HFF-Myc (cell line): ENCODE measurements around the gene HTR2C.

ENCODE experiments used
- DNase-seq: peaks from one replicate; pipeline ENCODE4 v3.0.0-alpha.2; 2011; ENCODE audit warnings: low read depth; ENCODE audit errors: extremely low read depth
- H3K4me3 ChIP-seq: replicated peaks from 2 replicates; pipeline ENCODE4 v1.5.1; 2011; ENCODE audit warnings: low read depth, mild to moderate bottlenecking, control low read depth, low read length
- CTCF ChIP-seq: IDR thresholded peaks from 2 replicates; pipeline ENCODE4 v1.5.1; 2012; ENCODE audit warnings: mild to moderate bottlenecking, low read depth, low read length, control low read depth; ENCODE audit errors: missing control alignments

The HTR2C gene

DNA sequence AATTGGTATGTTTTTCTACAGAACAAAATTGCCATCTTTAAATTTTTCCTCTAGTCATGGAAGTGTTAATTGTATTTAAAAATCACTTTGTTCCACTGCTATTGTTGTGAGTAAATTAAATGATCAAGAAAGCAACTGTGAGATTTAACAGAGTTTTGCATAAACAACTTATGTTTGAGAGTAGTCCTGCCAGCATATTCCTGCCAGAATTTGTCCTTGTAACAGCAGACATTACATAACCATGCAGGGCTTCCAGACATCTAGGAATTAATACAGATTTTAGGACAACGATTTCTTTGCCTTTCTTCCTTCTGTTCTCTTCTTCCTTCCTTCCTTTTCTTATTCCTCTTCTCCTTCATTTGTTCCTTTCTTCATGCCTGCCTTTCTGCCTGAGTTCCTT lies 125.5 kb downstream of the HTR2C start:
- TF ChIP-seq CTCF = no peak
- DNase-seq = no peak

GRCh38 chrX:114710571-114710970 lies 126.7 kb downstream of the HTR2C start:
- DNase-seq = no peak
- no peak for TF ChIP-seq CTCF
- no peak overlapping the region for H3K4me3 ChIP-seq

More for the DNA sequence above, 125.5 kb downstream of the HTR2C start:
- H3K4me3 ChIP-seq = no peak overlapping the region

GRCh38 chrX:114712466-114712865 lies 128.6 kb downstream of the HTR2C start:
- DNase-seq = no peak
- TF ChIP-seq CTCF = no peak
- H3K4me3 ChIP-seq = no peak overlapping the region

- DNase-seq = no peak
- H3K4me3 ChIP-seq = no peak overlapping the region
- no peak for TF ChIP-seq CTCF
Measured at GRCh38 chrX:114715096-114715495, 131.2 kb downstream of the HTR2C start.

GRCh38 chrX:114717921-114718320 lies 134.0 kb downstream of the HTR2C start:
- H3K4me3 ChIP-seq = no peak overlapping the region
- DNase-seq = no peak
- TF ChIP-seq CTCF = peak; percentile 27

DNA sequence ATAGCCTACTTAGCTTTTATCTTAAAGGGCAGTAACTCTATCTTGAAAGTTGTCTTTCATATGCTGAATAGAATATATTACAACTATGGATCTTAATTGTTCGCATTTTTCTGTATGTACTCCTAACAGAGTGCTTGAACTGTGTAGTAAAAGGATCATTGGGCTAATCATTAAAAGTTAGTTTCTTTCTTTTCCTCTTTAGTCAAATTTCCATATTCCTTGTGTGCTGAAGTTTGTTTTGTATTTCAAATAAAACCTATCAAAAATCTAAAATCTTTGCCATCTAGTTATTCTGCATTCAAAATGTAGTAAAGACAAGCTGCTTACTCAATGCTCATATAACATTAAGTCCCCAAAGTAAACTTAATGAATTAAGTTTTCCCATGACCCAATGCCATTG lies 182.7 kb downstream of the HTR2C start:
- H3K4me3 ChIP-seq = no peak overlapping the region
- TF ChIP-seq CTCF = no peak
- no peak for DNase-seq

GRCh38 chrX:114774691-114775090 lies 190.8 kb downstream of the HTR2C start:
- TF ChIP-seq CTCF = no peak
- no peak for DNase-seq

More at GRCh38 chrX:114774691-114775090, 190.8 kb downstream of the HTR2C start:
- no peak overlapping the region for H3K4me3 ChIP-seq
